Neural crest cell (in vitro differentiated cells): ENCODE measurements around the gene NLRP5. TPM values are rescaled to one million over a fixed set of nuclear protein-coding genes. Genes with fewer than 3 reads are reported as not detected.
"Not testable (repeated sequence)": the region's sequence is repeated elsewhere in the genome, so short reads cannot be mapped to it uniquely, and the experiment has no call there.

Experiments
- DNase-seq: peaks from one replicate; pipeline ENCODE4 v3.0.0; 2021; ENCODE audit warnings: low read depth, mixed read lengths, low spot score
- H3K27ac Mint-ChIP-seq: one replicate; pipeline ENCODE4 v1.8.0; 2021; ENCODE audit warnings: mild to moderate bottlenecking, mixed read lengths; ENCODE audit not compliant: unreplicated experiment
- H3K27me3 Mint-ChIP-seq: 2 replicates; pipeline ENCODE4 v1.8.0; 2021; ENCODE audit warnings: low read depth, mild to moderate bottlenecking, mixed read lengths
- H3K36me3 Mint-ChIP-seq: 2 replicates; pipeline ENCODE4 v1.8.0; 2021; ENCODE audit warnings: low read depth, mild to moderate bottlenecking, mixed read lengths
- H3K4me1 Mint-ChIP-seq: 2 replicates; pipeline ENCODE4 v1.8.0; 2021; ENCODE audit warnings: mixed read lengths
- H3K4me3 Mint-ChIP-seq: one replicate; pipeline ENCODE4 v1.8.0; 2021; ENCODE audit warnings: mild to moderate bottlenecking, mixed read lengths
- H3K9me3 Mint-ChIP-seq: 2 replicates; pipeline ENCODE4 v1.8.0; 2021; ENCODE audit warnings: mixed read lengths
- total RNA-seq: library from RNA; stranded (reverse); gene quantifications from 2 replicates; pipeline ENCODE4 v1.2.1, GENCODE V29; 2021
- TF ChIP-seq, protein P1 (sequence below): fragments of 200-600 bp; sonication (generic); conservative IDR thresholded peaks from 2 replicates; pipeline ENCODE4 v1.5.0; 2021; ENCODE audit warnings: antibody characterized with exemption, mild to moderate bottlenecking

NLRP5 gene
- total RNA-seq, 1 donor from 2014 or later = not detected

DNA sequence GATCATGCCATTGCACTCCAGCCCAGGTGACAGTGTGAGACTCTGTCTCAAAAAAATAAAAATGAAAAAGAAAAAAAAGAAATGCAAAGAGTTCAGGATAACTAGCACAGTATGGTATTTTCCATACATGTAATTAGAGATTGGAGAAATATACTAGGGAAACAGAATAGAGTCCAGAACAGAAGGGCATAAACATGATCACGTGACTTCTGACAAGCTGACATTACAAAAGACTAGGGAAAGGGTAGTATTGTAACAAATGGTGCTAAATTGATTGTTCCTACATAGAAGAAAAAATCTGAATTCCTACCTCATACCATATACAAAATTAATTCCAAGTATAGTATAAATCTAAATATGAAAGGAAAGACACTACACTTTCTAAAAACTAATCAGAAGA lies 1.3 kb upstream of the NLRP5 start:
- DNase-seq = no peak
- Mint-ChIP-seq H3K27ac (no peak overlapping the region), H3K27me3 (no peaks in the 10 kb centered on the region), H3K9me3 (peaks cover 14% of the 10 kb centered on the region), H3K4me1 (no peaks in the 10 kb centered on the region), H3K36me3 (peaks cover 3% of the 10 kb centered on the region), H3K4me3 (no peak overlapping the region)
- TF ChIP-seq, protein P1, sequence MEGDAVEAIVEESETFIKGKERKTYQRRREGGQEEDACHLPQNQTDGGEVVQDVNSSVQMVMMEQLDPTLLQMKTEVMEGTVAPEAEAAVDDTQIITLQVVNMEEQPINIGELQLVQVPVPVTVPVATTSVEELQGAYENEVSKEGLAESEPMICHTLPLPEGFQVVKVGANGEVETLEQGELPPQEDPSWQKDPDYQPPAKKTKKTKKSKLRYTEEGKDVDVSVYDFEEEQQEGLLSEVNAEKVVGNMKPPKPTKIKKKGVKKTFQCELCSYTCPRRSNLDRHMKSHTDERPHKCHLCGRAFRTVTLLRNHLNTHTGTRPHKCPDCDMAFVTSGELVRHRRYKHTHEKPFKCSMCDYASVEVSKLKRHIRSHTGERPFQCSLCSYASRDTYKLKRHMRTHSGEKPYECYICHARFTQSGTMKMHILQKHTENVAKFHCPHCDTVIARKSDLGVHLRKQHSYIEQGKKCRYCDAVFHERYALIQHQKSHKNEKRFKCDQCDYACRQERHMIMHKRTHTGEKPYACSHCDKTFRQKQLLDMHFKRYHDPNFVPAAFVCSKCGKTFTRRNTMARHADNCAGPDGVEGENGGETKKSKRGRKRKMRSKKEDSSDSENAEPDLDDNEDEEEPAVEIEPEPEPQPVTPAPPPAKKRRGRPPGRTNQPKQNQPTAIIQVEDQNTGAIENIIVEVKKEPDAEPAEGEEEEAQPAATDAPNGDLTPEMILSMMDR = no peak

DNA sequence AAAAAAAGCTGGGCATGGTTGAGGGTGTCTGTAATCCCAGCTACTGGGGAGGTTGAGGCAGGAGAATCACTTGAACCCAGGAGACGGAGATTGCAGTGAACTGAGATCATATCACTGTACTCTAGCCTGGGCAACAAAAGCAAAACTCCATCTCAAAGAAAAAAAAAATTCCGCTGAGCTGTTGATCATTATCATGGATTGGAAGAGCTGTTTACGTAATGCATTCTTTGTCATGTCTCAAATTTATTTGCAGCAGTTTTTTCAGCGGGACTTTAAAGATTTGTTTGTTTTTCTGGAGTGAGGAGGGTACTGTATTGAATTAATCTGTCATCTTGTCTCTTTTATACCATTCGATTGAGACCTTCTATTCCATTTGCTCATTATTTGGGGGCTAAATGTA lies 4.3 kb downstream of the NLRP5 start:
- TF ChIP-seq, protein P1 = no peak
- H3K27me3 Mint-ChIP-seq = no peaks in the 10 kb centered on the region
- no peak for DNase-seq
- no peaks in the 10 kb centered on the region for H3K4me1 Mint-ChIP-seq
- peaks cover 3% of the 10 kb centered on the region for H3K36me3 Mint-ChIP-seq
- H3K4me3 Mint-ChIP-seq = no peak overlapping the region
- no peak overlapping the region for H3K27ac Mint-ChIP-seq
- H3K9me3 Mint-ChIP-seq = peaks cover 33% of the 10 kb centered on the region

DNA sequence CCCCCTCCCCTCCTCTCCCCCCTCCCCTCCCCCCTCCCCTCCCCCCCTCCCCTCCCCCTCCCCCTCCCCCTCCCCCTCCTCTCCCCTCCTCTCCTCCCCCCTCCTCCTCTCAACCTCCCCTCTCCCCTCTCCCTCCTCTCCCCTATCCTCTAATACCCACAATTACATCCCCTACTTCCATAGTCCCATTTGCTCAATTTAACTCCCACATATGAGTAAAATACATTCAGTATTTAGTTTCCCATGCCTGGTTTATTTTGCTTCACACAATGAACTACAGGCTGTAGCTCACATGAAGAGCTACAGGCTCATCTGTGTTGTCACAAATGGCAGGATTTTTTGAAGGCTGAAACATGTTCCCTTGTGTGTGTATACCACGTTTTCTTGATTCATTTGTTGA lies 6.9 kb downstream of the NLRP5 start:
- no peak overlapping the region for H3K4me3 Mint-ChIP-seq
- H3K27ac Mint-ChIP-seq = no peak overlapping the region
- peaks cover 2% of the 10 kb centered on the region for H3K36me3 Mint-ChIP-seq
- peaks cover 31% of the 10 kb centered on the region for H3K9me3 Mint-ChIP-seq
- H3K27me3 Mint-ChIP-seq = no peaks in the 10 kb centered on the region
- no peak for DNase-seq
- TF ChIP-seq, protein P1 = no peak
- H3K4me1 Mint-ChIP-seq = no peaks in the 10 kb centered on the region

DNA sequence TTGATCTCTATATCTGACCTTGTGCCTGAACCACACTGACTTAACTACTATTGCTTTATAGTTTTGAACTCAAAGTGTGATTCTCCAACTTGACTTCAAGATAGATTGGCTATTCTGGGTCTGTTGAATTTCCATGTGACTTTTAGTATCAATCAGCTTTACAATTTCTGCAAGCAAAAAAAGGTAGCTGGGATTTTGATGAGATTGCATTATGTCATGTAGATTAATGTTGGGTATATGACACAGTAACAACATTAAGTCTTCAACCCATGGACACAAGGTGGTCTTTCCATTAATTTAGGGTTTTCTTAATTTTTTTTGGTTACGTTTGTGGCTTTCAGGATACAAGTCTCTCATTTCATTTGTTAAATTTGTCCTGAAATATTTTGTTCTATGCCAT lies 28.2 kb downstream of the NLRP5 start:
- no peak overlapping the region for H3K4me3 Mint-ChIP-seq
- no peak for DNase-seq
- no peaks in the 10 kb centered on the region for H3K4me1 Mint-ChIP-seq
- H3K36me3 Mint-ChIP-seq = peaks cover 3% of the 10 kb centered on the region
- no peaks in the 10 kb centered on the region for H3K27me3 Mint-ChIP-seq
- no peak overlapping the region for H3K27ac Mint-ChIP-seq
- TF ChIP-seq, protein P1 = no peak
- H3K9me3 Mint-ChIP-seq = peaks cover 22% of the 10 kb centered on the region

DNA sequence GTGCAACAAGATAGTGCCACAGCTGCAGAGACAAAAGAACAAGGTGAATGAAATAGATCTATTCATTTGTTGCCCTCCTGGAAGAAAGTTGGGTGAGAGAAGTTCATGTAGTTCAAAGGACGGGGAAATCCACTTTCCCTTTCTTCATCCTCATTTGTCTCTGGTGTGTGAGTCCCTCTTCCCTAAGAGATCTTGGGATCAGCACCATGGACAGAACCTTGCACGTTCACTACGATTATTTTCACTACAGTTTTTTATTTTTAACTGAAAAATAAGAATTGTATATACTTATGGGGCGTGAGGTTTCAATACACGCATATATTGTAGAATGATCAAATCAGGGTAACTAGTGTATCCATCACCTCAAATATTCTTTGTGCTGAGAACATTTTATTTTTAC lies 29.2 kb downstream of the NLRP5 start:
- Mint-ChIP-seq H3K4me1 (no peaks in the 10 kb centered on the region), H3K36me3 (peaks cover 3% of the 10 kb centered on the region), H3K27ac (no peak overlapping the region), H3K27me3 (no peaks in the 10 kb centered on the region), H3K4me3 (no peak overlapping the region), H3K9me3 (peaks cover 22% of the 10 kb centered on the region)
- TF ChIP-seq, protein P1 = no peak
- DNase-seq = no peak

DNA sequence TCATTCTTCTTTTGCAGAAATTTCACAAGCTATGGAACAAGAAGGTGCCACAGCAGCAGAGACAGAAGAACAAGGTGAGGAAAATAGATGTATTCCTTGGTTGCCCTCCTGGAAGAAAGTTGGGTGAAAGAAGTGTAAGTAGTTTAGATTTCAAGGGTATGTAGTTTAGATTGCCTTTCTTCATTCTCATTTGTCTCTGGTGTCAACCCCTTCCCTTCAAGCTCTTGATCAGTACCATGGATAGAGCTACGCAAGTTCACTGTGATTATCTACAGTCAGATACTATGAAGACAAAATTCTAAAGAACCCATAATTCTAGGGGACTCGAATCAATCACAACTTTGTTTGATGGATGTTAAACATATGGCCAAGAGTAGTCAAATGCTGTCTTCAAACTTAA lies 32.8 kb downstream of the NLRP5 start:
- H3K36me3 Mint-ChIP-seq, H3K27ac Mint-ChIP-seq, H3K27me3 Mint-ChIP-seq, H3K4me1 Mint-ChIP-seq, DNase-seq, H3K4me3 Mint-ChIP-seq: not testable (repeated sequence)
- H3K9me3 Mint-ChIP-seq = peaks cover 25% of the 10 kb centered on the region

DNA sequence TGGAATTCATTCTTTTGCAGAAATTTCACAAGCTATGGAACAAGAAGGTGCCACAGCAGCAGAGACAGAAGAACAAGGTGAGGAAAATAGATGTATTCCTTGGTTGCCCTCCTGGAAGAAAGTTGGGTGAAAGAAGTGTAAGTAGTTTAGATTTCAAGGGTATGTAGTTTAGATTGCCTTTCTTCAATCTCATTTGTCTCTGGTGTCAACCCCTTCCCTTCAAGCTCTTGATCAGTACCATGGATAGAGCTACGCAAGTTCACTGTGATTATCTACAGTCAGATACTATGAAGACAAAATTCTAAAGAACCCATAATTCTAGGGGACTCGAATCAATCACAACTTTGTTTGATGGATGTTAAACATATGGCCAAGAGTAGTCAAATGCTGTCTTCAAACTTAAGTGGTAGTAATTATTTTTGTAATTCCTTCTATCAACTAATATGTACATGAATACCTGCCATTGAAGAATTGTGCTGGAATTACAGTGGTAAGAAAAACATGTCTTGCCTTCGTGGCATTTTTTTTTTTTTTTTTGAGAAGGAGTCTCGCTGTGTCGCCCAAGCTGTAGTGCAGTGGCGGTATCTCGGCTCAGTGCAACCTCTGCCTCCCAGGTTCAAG lies 33.9 kb downstream of the NLRP5 start:
- peaks cover 22% of the 10 kb centered on the region for H3K9me3 Mint-ChIP-seq
- not testable (repeated sequence) for H3K4me1 Mint-ChIP-seq, H3K27ac Mint-ChIP-seq, H3K36me3 Mint-ChIP-seq, H3K4me3 Mint-ChIP-seq, H3K27me3 Mint-ChIP-seq, DNase-seq
